SK-N-SH (cell line): ENCODE measurements around the gene GPR32. TPM values are rescaled to one million over a fixed set of nuclear protein-coding genes. Genes with fewer than 3 reads are reported as not detected.

Experiments
- CTCF ChIA-PET: fragments of 300-600, 350-600 bp; formaldehyde crosslinking; extraction: SDS; loops from one replicate; lab custom pipeline; 2021; lab: Yijun Ruan, JAX
- POLR2A ChIA-PET: fragments of 350-600 bp; sonication (Branson Sonifier 250); formaldehyde crosslinking; extraction: SDS; loops from one replicate; lab custom pipeline; 2020; ENCODE audit warnings: antibody characterized with exemption, inconsistent platforms; lab: Yijun Ruan, JAX
- DNase-seq: peaks from one replicate; pipeline ENCODE4 v3.0.0; 2012
- H2AFZ ChIP-seq: fragments of 200-600 bp; sonication (generic); 2 replicates; pipeline ENCODE4 v1.8.1; 2016; ENCODE audit warnings: antibody characterized with exemption, mild to moderate bottlenecking, low read depth
- H3F3A ChIP-seq: fragments of 200-600 bp; sonication (generic); replicated peaks from 2 replicates; pipeline ENCODE3; 2016; ENCODE audit warnings: antibody characterized with exemption, mild to moderate bottlenecking; ENCODE audit not compliant: insufficient read depth
- H3K27ac ChIP-seq, 2 experiments: fragments of 200-500 bp in 1 of 2; fragments of 200-600 bp in 1 of 2; sonication (Bioruptor generic) in 1 of 2; sonication (generic), shearing (Covaris generic) in 1 of 2; 2 replicates each; pipeline versions ENCODE4 v1.5.1 to v1.6.1; 2014 to 2016; ENCODE audit warnings: low read depth in 2 of 2, inconsistent platforms in 1 of 2, low read length in 1 of 2, mild to moderate bottlenecking in 1 of 2, mixed read lengths in 1 of 2
- H3K27me3 ChIP-seq: fragments of 200-600 bp; sonication (generic), shearing (Covaris generic); 2 replicates; pipeline ENCODE4 v1.6.1; 2016; ENCODE audit warnings: mixed run types; ENCODE audit not compliant: insufficient read depth
- H3K36me3 ChIP-seq, 2 experiments: fragments of 200-500 bp in 1 of 2; fragments of 200-600 bp in 1 of 2; sonication (Bioruptor generic) in 1 of 2; sonication (generic) in 1 of 2; replicated peaks in 1 of 2; 2 replicates each; pipeline versions ENCODE3 to v1.5.1; 2014 to 2016; ENCODE audit warnings: low read length in 1 of 2, mild to moderate bottlenecking in 1 of 2; ENCODE audit not compliant: insufficient read depth in 2 of 2, control insufficient read depth in 1 of 2
- H3K4me1 ChIP-seq, 2 experiments: fragments of 200-500 bp in 1 of 2; fragments of 200-600 bp in 1 of 2; sonication (Bioruptor generic) in 1 of 2; sonication (generic), shearing (Covaris generic) in 1 of 2; 2 replicates each; pipeline versions ENCODE4 v1.5.1 to v1.6.1; 2014 to 2016; ENCODE audit warnings: low read depth in 1 of 2, low read length in 1 of 2, mixed run types in 1 of 2; ENCODE audit not compliant: insufficient read depth in 2 of 2, control insufficient read depth in 1 of 2
- H3K4me2 ChIP-seq: fragments of 200-600 bp; sonication (generic), shearing (Covaris generic); 2 replicates; pipeline ENCODE4 v1.6.1; 2017; ENCODE audit warnings: mixed run types
- H3K4me3 ChIP-seq, 2 experiments: fragments of 200-500 bp in 1 of 2; fragments of 200-600 bp in 1 of 2; sonication (Bioruptor generic) in 1 of 2; sonication (generic), shearing (Covaris generic) in 1 of 2; 2 replicates each; pipeline versions ENCODE4 v1.5.1 to v1.8.1; 2014 to 2016; ENCODE audit warnings: low read depth in 2 of 2, inconsistent platforms in 1 of 2, low read length in 1 of 2, mild to moderate bottlenecking in 1 of 2, mixed read lengths in 1 of 2, moderate library complexity in 1 of 2
- H3K79me2 ChIP-seq: fragments of 200-600 bp; sonication (generic); 2 replicates; pipeline ENCODE4 v1.8.1; 2017; ENCODE audit warnings: mild to moderate bottlenecking; ENCODE audit not compliant: insufficient read depth
- H3K9ac ChIP-seq: fragments of 200-600 bp; sonication (generic); 2 replicates; pipeline ENCODE4 v1.6.1; 2017; ENCODE audit warnings: mixed run types
- H3K9me2 ChIP-seq: fragments of 200-600 bp; sonication (generic); 2 replicates; pipeline ENCODE4 v1.6.1; 2017; ENCODE audit warnings: mixed run types
- H3K9me3 ChIP-seq: fragments of 200-600 bp; sonication (generic); 2 replicates; pipeline ENCODE4 v1.6.1; 2017; ENCODE audit warnings: mixed run types, mild to moderate bottlenecking, moderate library complexity
- H4K20me1 ChIP-seq: fragments of 200-600 bp; sonication (generic); 2 replicates; pipeline ENCODE4 v1.6.1; 2017; ENCODE audit warnings: mild to moderate bottlenecking, mixed run types; ENCODE audit not compliant: insufficient read depth
- FOXJ3 ChIP-seq: sonication (generic); formaldehyde crosslinking; IDR thresholded peaks from 2 replicates; pipeline ENCODE4 v1.5.1; 2020; ENCODE audit warnings: mild to moderate bottlenecking, missing genetic modification reagents
- IRF3 ChIP-seq: fragments of 150-350 bp; IDR thresholded peaks from 2 replicates; pipeline ENCODE4 v1.6.1; 2016; ENCODE audit warnings: mild to moderate bottlenecking, low read depth, low read length
- MXI1 ChIP-seq: IDR thresholded peaks from 2 replicates; pipeline ENCODE4 v1.6.1; 2012; ENCODE audit warnings: mild to moderate bottlenecking, low read depth, low read length, improper control_type of control experiment
- NFIC ChIP-seq: IDR thresholded peaks from 2 replicates; pipeline ENCODE4 v1.4.0; 2012; ENCODE audit warnings: borderline replicate concordance
- PBX3 ChIP-seq: IDR thresholded peaks from 2 replicates; pipeline ENCODE4; 2012
- RAD21 ChIP-seq: IDR thresholded peaks from 2 replicates; pipeline ENCODE4 v1.6.1; 2012; ENCODE audit warnings: mild to moderate bottlenecking, low read length
- USF1 ChIP-seq: IDR thresholded peaks from 2 replicates; pipeline ENCODE4 v1.4.0; 2012; ENCODE audit warnings: low read depth, borderline replicate concordance
- YY1 ChIP-seq: IDR thresholded peaks from 2 replicates; pipeline ENCODE4 v1.4.0; 2012; ENCODE audit warnings: low read depth, mild to moderate bottlenecking
- ZBTB33 ChIP-seq: IDR thresholded peaks from 2 replicates; pipeline ENCODE4 v1.4.0; 2012; ENCODE audit warnings: low read depth, borderline replicate concordance
- WGBS: methylation state at CpG from one replicate; pipeline ENCODE4 v1.1.6; 2017; ENCODE audit warnings: low lambda C conversion rate; 5-methylcytosine and 5-hydroxymethylcytosine counted together
- polyA plus RNA-seq, 3 experiments: library from polyadenylated mRNA; depleted of rRNA; stranded (reverse); fragments of >200 nt; gene quantifications; 2 replicates each; pipeline ENCODE4 v1.2.3, GENCODE V29; 2012

Gene GPR32
- polyA plus RNA-seq, 1 of the 3 experiments (the other 2 are of a cell fraction): not detected

GRCh38 chr19:50721441-50722137, 48.7 kb upstream of the GPR32 start:
- Histone ChIP-seq H3K79me2 (peaks cover 10% of the 10 kb centered on the region), H3K4me2 (no peak overlapping the region), H3F3A (no peaks in the 10 kb centered on the region), H4K20me1 (no peaks in the 10 kb centered on the region), H3K36me3 (no peaks in the 10 kb centered on the region), H3K4me3 (no peak overlapping the region), H3K27ac (no peak overlapping the region), H3K9ac (no peak overlapping the region), H2AFZ (no peak overlapping the region), H3K27me3 (no peaks in the 10 kb centered on the region), H3K9me3 (no peaks in the 10 kb centered on the region), H3K9me2 (no peaks in the 10 kb centered on the region), H3K4me1 (peaks cover 0 to 19% of the 10 kb centered on the region in 2 experiments; a peak in 1 of 4 replicates)
- ChIA-PET POLR2A (interaction anchor here (1.2 kb wide), 1 partner anchor 26 kb away, joined by 5 read pairs; no protein-coding TSS in a partner anchor), CTCF (interaction anchor here (0.7 to 6.4 kb wide), 6 partner anchors 12 to 165 kb away, joined by 3 to 113 read pairs (median 4); no protein-coding TSS in a partner anchor)
- 79% methylated on average over 3 of the region's 10 CpGs for WGBS
- TF ChIP-seq YY1: no peak
- no peak for TF ChIP-seq ZBTB33
- TF ChIP-seq RAD21: no peak
- TF ChIP-seq FOXJ3 (CRISPR knock-in tag): no peak
- no peak for TF ChIP-seq IRF3
- TF ChIP-seq USF1: no peak
- no peak for TF ChIP-seq PBX3
- DNase-seq: no peak

- WGBS: 78% methylated on average over 10 of the region's 15 CpGs
- no peak for DNase-seq
- CTCF ChIA-PET: interaction anchor here (0.7 to 6.4 kb wide), 5 partner anchors 17 to 394 kb away, joined by 3 to 113 read pairs (median 20); no protein-coding TSS in a partner anchor
- Histone ChIP-seq H3K4me1 (peaks cover 0 to 19% of the 10 kb centered on the region in 2 experiments; a peak in 1 of 4 replicates), H3K9me3 (no peaks in the 10 kb centered on the region), H3K79me2 (peaks cover 13% of the 10 kb centered on the region)
- TF ChIP-seq MXI1: no peak
- TF ChIP-seq NFIC: no peak
- TF ChIP-seq, all 33 proteins: peak for 0
- H3K27me3 ChIP-seq: no peaks in the 10 kb centered on the region
- no peak overlapping the region for H3K4me3 ChIP-seq
- H3K36me3 ChIP-seq: no peaks in the 10 kb centered on the region
- no peak overlapping the region for H3K9ac ChIP-seq
- no peaks in the 10 kb centered on the region for H3F3A ChIP-seq
- no peak overlapping the region for H2AFZ ChIP-seq
- H3K27ac ChIP-seq: no peak overlapping the region
- no peak overlapping the region for H3K4me2 ChIP-seq
- POLR2A ChIA-PET: no interaction called here
- H3K9me2 ChIP-seq: no peaks in the 10 kb centered on the region
- H4K20me1 ChIP-seq: no peaks in the 10 kb centered on the region
Measured at GRCh38 chr19:50722201-50723013, 47.9 kb upstream of the GPR32 start.
